ENCODE results near the gene MDH2.

DNA sequence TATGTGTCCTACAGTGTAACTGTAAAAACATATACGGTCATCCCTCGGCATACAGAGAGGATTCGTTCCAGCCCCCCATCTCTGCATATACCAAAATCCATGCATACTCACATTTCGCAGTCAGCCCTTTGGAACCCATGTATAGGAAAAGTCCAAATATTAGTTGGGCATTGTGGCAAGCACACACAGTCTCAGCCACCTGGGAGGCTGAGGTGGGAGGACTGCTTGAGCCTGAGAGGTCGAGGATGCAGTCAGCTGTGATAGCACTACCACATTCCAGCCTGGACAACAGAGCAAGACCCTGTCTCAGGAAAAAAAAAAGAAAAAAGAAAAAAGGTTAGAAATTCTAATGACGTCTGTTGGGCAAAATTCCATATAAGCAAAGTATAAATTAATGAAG lies 29.1 kb downstream of the MDH2 start:
- TF ChIP-seq, protein P1, sequence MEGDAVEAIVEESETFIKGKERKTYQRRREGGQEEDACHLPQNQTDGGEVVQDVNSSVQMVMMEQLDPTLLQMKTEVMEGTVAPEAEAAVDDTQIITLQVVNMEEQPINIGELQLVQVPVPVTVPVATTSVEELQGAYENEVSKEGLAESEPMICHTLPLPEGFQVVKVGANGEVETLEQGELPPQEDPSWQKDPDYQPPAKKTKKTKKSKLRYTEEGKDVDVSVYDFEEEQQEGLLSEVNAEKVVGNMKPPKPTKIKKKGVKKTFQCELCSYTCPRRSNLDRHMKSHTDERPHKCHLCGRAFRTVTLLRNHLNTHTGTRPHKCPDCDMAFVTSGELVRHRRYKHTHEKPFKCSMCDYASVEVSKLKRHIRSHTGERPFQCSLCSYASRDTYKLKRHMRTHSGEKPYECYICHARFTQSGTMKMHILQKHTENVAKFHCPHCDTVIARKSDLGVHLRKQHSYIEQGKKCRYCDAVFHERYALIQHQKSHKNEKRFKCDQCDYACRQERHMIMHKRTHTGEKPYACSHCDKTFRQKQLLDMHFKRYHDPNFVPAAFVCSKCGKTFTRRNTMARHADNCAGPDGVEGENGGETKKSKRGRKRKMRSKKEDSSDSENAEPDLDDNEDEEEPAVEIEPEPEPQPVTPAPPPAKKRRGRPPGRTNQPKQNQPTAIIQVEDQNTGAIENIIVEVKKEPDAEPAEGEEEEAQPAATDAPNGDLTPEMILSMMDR (IDR thresholded peaks at IDR 0.05; ENCODE audit: insufficient read depth, low read length, poor library complexity, severe bottlenecking): no peak
- no peak for TF ChIP-seq EZH2phosphoT487 (conservative IDR thresholded peaks at IDR 0.05; ENCODE audit: low read length)

All from SU-DHL-6 (cell line).